ENCODE results near the gene FAM163B. TPM values are rescaled to one million over a fixed set of nuclear protein-coding genes. Genes with fewer than 3 reads are reported as not detected.

FAM163B gene
- total and polyA plus RNA-seq, 2 donors (not counting 3 experiments of a cell fraction or from before 2014, with no cell fraction given): not detected

- Histone ChIP-seq H3K4me3 (replicated peaks in 1 of 3; ENCODE audit: insufficient read depth in 1 of 3, low read depth in 1 of 3, low read length in 3 of 3) (no peak overlapping the region), H3K27me3 (ENCODE audit: control insufficient read depth in 2 of 2, insufficient read depth in 2 of 2, low read length in 2 of 2) (no peaks in the 10 kb centered on the region), H3K4me1 (ENCODE audit: control insufficient read depth, extremely low read depth, insufficient read depth, low read length) (peaks cover 4% of the 10 kb centered on the region), H4K20me1 (replicated peaks; ENCODE audit: control insufficient read depth, extremely low read depth, insufficient read depth, low read length) (no peaks in the 10 kb centered on the region), H3K27ac (ENCODE audit: insufficient read depth, low read depth, low read length) (no peak overlapping the region), H3K4me2 (ENCODE audit: insufficient read depth, low read length) (no peak overlapping the region), H3K36me3 (ENCODE audit: control insufficient read depth in 2 of 2, extremely low read depth in 1 of 2, insufficient read depth in 2 of 2, low read length in 2 of 2) (no peaks in the 10 kb centered on the region), H3K9ac (replicated peaks; ENCODE audit: extremely low read depth, insufficient read depth, low read length) (no peak overlapping the region), H3K9me1 (replicated peaks; ENCODE audit: control insufficient read depth, extremely low read depth, insufficient read depth, low read length) (no peaks in the 10 kb centered on the region), H2AFZ (ENCODE audit: low read depth, low read length) (no peak overlapping the region), H3K79me2 (ENCODE audit: control insufficient read depth, insufficient read depth, low read length) (no peaks in the 10 kb centered on the region), H3K9me3 (replicated peaks; ENCODE audit: control insufficient read depth, insufficient read depth, low read length) (no peaks in the 10 kb centered on the region)
- TF ChIP-seq JUN (IDR thresholded peaks at IDR 0.05; ENCODE audit: borderline replicate concordance, insufficient read depth, insufficient read length, low read depth) (no peak), FOS (IDR thresholded peaks at IDR 0.05; ENCODE audit: borderline replicate concordance, insufficient read depth, low read length) (no peak), MYC (IDR thresholded peaks at IDR 0.05; ENCODE audit: low read depth, low read length) (no peak), CTCF (IDR thresholded peaks at IDR 0.05; ENCODE audit: extremely low read depth in 1 of 2, insufficient read depth in 1 of 2, low read depth in 1 of 2, low read length in 2 of 2) (no peak), EZH2 (IDR thresholded peaks at IDR 0.05; ENCODE audit: borderline replicate concordance, low read depth, low read length, severe bottlenecking) (no peak), POLR2AphosphoS5 (IDR thresholded peaks at IDR 0.05; ENCODE audit: insufficient read depth, low read depth, low read length) (no peak), GATA2 (IDR thresholded peaks at IDR 0.05; ENCODE audit: insufficient read depth, insufficient read length, low read depth, low read length) (no peak)
- TF ChIP-seq, protein P1, sequence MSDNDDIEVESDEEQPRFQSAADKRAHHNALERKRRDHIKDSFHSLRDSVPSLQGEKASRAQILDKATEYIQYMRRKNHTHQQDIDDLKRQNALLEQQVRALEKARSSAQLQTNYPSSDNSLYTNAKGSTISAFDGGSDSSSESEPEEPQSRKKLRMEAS (IDR thresholded peaks at IDR 0.05; ENCODE audit: insufficient read depth, insufficient read length): no peak
- POLR2A ChIA-PET: no interaction called here
- DNase-seq (ENCODE audit: low read depth, low spot score) (no peak), FAIRE-seq (no peak)
- dilution Hi-C loops (cut with MboI; ENCODE audit: extremely low pct_ligation_motif_present, low sequenced_read_pairs) (no loop called here), intact Hi-C loops (cut with micrococcal nuclease) (no loop called here)
- no TSS peak for BruUV-seq (replicated peaks)
- CTCF ChIA-PET: no interaction called here
Observed at GRCh38 chr9:133553123-133553522, 56.1 kb downstream of the FAM163B start.

All from endothelial cell of umbilical vein (primary cell).